GM23338 (cell line): ENCODE results near the gene RAB11FIP4. TPM values are rescaled to one million over a fixed set of nuclear protein-coding genes. Genes with fewer than 3 reads are reported as not detected.

Source experiments
- ATAC-seq: fragments of 200-7000 bp; cut with Tn5 transposase; 3 replicates; pipeline ENCODE4 v1.9.1; 2020
- DNase-seq: peaks from one replicate; pipeline ENCODE4 v3.0.0-alpha.2; 2015; ENCODE audit warnings: low spot score
- H2AFZ ChIP-seq: fragments of 200-600 bp; sonication (generic); 2 replicates; pipeline ENCODE4 v1.8.0; 2016; ENCODE audit warnings: antibody characterized with exemption, mild to moderate bottlenecking, moderate library complexity
- H3F3A ChIP-seq: fragments of 200-600 bp; sonication (generic); replicated peaks from 2 replicates; pipeline ENCODE4 v1.8.0; 2017; ENCODE audit warnings: antibody characterized with exemption, mixed run types, low read depth
- H3K27ac ChIP-seq: fragments of 200-600 bp; sonication (generic); 2 replicates; pipeline ENCODE4 v1.6.1; 2016; ENCODE audit warnings: low read depth
- H3K27me3 ChIP-seq: fragments of 200-600 bp; sonication (generic); 2 replicates; pipeline ENCODE4 v1.8.0; 2016; ENCODE audit warnings: mild to moderate bottlenecking, mixed run types, moderate library complexity; ENCODE audit not compliant: insufficient read depth
- H3K36me3 ChIP-seq: fragments of 200-600 bp; sonication (generic); 2 replicates; pipeline ENCODE4 v1.8.0; 2016; ENCODE audit warnings: mild to moderate bottlenecking; ENCODE audit not compliant: insufficient read depth
- H3K4me1 ChIP-seq: fragments of 200-600 bp; sonication (generic); 2 replicates; pipeline ENCODE4 v1.8.0; 2016; ENCODE audit warnings: mild to moderate bottlenecking, moderate library complexity; ENCODE audit not compliant: insufficient read depth
- H3K4me2 ChIP-seq: fragments of 200-600 bp; sonication (generic); 2 replicates; pipeline ENCODE4 v1.7.1; 2017; ENCODE audit warnings: mixed run types
- H3K4me3 ChIP-seq: fragments of 200-600 bp; sonication (generic); 2 replicates; pipeline ENCODE4 v1.6.1; 2016; ENCODE audit warnings: mixed run types
- H3K79me2 ChIP-seq: fragments of 200-600 bp; sonication (generic); replicated peaks from 2 replicates; pipeline ENCODE4 v1.8.0; 2017; ENCODE audit warnings: mild to moderate bottlenecking; ENCODE audit not compliant: insufficient read depth
- H3K9me2 ChIP-seq: fragments of 200-600 bp; sonication (generic); 2 replicates; pipeline ENCODE4 v1.8.0; 2017; ENCODE audit not compliant: insufficient read depth
- H4K20me1 ChIP-seq: fragments of 200-600 bp; sonication (generic); replicated peaks from 2 replicates; pipeline ENCODE4 v1.8.0; 2017; ENCODE audit warnings: mild to moderate bottlenecking; ENCODE audit not compliant: insufficient read depth
- H3K27ac Mint-ChIP-seq: 2 replicates; pipeline ENCODE4 v1.8.0; 2020; ENCODE audit warnings: inconsistent platforms, mild to moderate bottlenecking, moderate library complexity, mixed read lengths
- H3K27me3 Mint-ChIP-seq: 3 replicates; pipeline ENCODE4 v1.8.0; 2022; ENCODE audit warnings: low read depth, mild to moderate bottlenecking, moderate library complexity, mixed read lengths, inconsistent platforms; ENCODE audit not compliant: insufficient read depth, poor library complexity
- H3K36me3 Mint-ChIP-seq: 3 replicates; pipeline ENCODE4 v1.8.0; 2021; ENCODE audit warnings: low read depth, mild to moderate bottlenecking, inconsistent platforms, moderate library complexity, mixed read lengths
- H3K4me1 Mint-ChIP-seq: 3 replicates; pipeline ENCODE4 v1.8.0; 2020; ENCODE audit warnings: mild to moderate bottlenecking, inconsistent platforms, mixed read lengths
- H3K4me3 Mint-ChIP-seq: 3 replicates; pipeline ENCODE4 v1.8.0; 2021; ENCODE audit warnings: moderate library complexity, mild to moderate bottlenecking, inconsistent platforms, mixed read lengths
- H3K9me3 Mint-ChIP-seq: 3 replicates; pipeline ENCODE4 v1.8.0; 2020; ENCODE audit warnings: moderate library complexity, mild to moderate bottlenecking, inconsistent platforms, mixed read lengths
- CREB1 ChIP-seq: fragments of 250-450 bp; sonication (Bioruptor Pico); IDR thresholded peaks from 2 replicates; pipeline ENCODE4 v1.5.0; 2020; ENCODE audit warnings: low read depth, mild to moderate bottlenecking, moderate library complexity
- EZH2 ChIP-seq: fragments of 200-600 bp; sonication (generic); IDR thresholded peaks from one replicate; pipeline ENCODE4 v1.8.0; 2017; ENCODE audit warnings: antibody characterized with exemption, mild to moderate bottlenecking, low read depth; ENCODE audit not compliant: unreplicated experiment
- EZH2phosphoT487 ChIP-seq: fragments of 200-600 bp; sonication (generic); IDR thresholded peaks from one replicate; pipeline ENCODE4 v1.8.1; 2018; ENCODE audit warnings: antibody characterized with exemption; ENCODE audit not compliant: unreplicated experiment
- JUNB ChIP-seq: IDR thresholded peaks from one replicate; pipeline ENCODE4 v1.6.1; 2016; ENCODE audit warnings: antibody characterized with exemption; ENCODE audit not compliant: unreplicated experiment
- POLR2AphosphoS5 ChIP-seq: IDR thresholded peaks from 2 replicates; pipeline ENCODE4 v1.6.1; 2016; ENCODE audit warnings: antibody characterized with exemption, low read depth
- REST ChIP-seq: IDR thresholded peaks from one replicate; pipeline ENCODE4 v1.6.1; 2018; ENCODE audit warnings: antibody characterized with exemption; ENCODE audit not compliant: unreplicated experiment
- ZNF331 ChIP-seq: fragments of 250-450 bp; sonication (Bioruptor Pico); IDR thresholded peaks from 2 replicates; pipeline ENCODE4 v1.5.0; 2020; ENCODE audit warnings: low read depth, mild to moderate bottlenecking, moderate library complexity
- ZNF462 ChIP-seq: fragments of 250-450 bp; sonication (Bioruptor Pico); IDR thresholded peaks from 2 replicates; pipeline ENCODE4 v1.5.0; 2020; ENCODE audit warnings: mild to moderate bottlenecking, moderate library complexity
- polyA plus RNA-seq: library from polyadenylated mRNA; unstranded; fragments of >200 nt; fragmentation: Nextera tagmentation; extraction: Ambion mirVana; gene quantifications from 2 replicates; pipeline ENCODE4 v1.2.1, GENCODE V29; 2016
- total RNA-seq: library from RNA; depleted of rRNA; stranded (reverse); fragments of >200 nt; shearing (Covaris generic); gene quantifications from 2 replicates; pipeline ENCODE4 v1.2.3, GENCODE V29; 2014
- TF ChIP-seq, protein P1 (sequence below), 2 experiments: fragments of 200-600 bp in 1 of 2; sonication (generic) in 1 of 2; conservative IDR thresholded peaks; 2 replicates each; pipeline versions ENCODE4 v1.5.1 to v1.6.1; 2016 to 2017; ENCODE audit warnings: antibody characterized with exemption in 2 of 2, low read depth in 2 of 2, mild to moderate bottlenecking in 2 of 2, moderate library complexity in 1 of 2

Gene RAB11FIP4
- total and polyA plus RNA-seq, 2 experiments from 2014 or later = 26.0 to 65.6 TPM

GRCh38 chr17:31575043-31575442, 183.6 kb downstream of the RAB11FIP4 start:
- no peak for DNase-seq
- H3K4me1 Mint-ChIP-seq = peaks cover 11% of the 10 kb centered on the region
- no peaks in the 10 kb centered on the region for H3K27me3 ChIP-seq

More at GRCh38 chr17:31575043-31575442, 183.6 kb downstream of the RAB11FIP4 start:
- no peaks in the 10 kb centered on the region for H3K4me1 ChIP-seq
- no peak overlapping the region for H3K27ac ChIP-seq
- no peaks in the 10 kb centered on the region for H3K36me3 ChIP-seq
- H3K4me2 ChIP-seq = no peak overlapping the region
- Mint-ChIP-seq H3K27ac (no peak overlapping the region), H3K4me3 (no peak overlapping the region), H3K9me3 (no peaks in the 10 kb centered on the region), H3K36me3 (no peaks in the 10 kb centered on the region), H3K27me3 (peaks cover 3% of the 10 kb centered on the region)
- no peak for ATAC-seq
- no peaks in the 10 kb centered on the region for H4K20me1 ChIP-seq
- no peaks in the 10 kb centered on the region for H3K79me2 ChIP-seq
- H3K9me2 ChIP-seq = no peaks in the 10 kb centered on the region
- TF ChIP-seq ZNF331 (CRISPR knock-in tag) = no peak
- no peak for TF ChIP-seq EZH2phosphoT487
- TF ChIP-seq, protein P1, sequence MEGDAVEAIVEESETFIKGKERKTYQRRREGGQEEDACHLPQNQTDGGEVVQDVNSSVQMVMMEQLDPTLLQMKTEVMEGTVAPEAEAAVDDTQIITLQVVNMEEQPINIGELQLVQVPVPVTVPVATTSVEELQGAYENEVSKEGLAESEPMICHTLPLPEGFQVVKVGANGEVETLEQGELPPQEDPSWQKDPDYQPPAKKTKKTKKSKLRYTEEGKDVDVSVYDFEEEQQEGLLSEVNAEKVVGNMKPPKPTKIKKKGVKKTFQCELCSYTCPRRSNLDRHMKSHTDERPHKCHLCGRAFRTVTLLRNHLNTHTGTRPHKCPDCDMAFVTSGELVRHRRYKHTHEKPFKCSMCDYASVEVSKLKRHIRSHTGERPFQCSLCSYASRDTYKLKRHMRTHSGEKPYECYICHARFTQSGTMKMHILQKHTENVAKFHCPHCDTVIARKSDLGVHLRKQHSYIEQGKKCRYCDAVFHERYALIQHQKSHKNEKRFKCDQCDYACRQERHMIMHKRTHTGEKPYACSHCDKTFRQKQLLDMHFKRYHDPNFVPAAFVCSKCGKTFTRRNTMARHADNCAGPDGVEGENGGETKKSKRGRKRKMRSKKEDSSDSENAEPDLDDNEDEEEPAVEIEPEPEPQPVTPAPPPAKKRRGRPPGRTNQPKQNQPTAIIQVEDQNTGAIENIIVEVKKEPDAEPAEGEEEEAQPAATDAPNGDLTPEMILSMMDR (conservative IDR thresholded peaks at IDR 0.05; ENCODE audit: low read depth in 2 of 2) = no peak
- no peak for TF ChIP-seq EZH2
- no peak for TF ChIP-seq REST
- TF ChIP-seq JUNB = no peak
- TF ChIP-seq POLR2AphosphoS5 = no peak
- TF ChIP-seq CREB1 (CRISPR knock-in tag) = no peak
- TF ChIP-seq ZNF462 = no peak
- no peak overlapping the region for H2AFZ ChIP-seq
- H3F3A ChIP-seq = no peaks in the 10 kb centered on the region
- no peak overlapping the region for H3K4me3 ChIP-seq
